Measurements from ENCODE around the gene CPVL.

Gene CPVL

GRCh38 chr7:29147821-29148220, 1.5 kb upstream of the CPVL start:
- Histone ChIP-seq H3K4me3 (ENCODE audit: severe bottlenecking) (no peak overlapping the region), H3K27me3 (ENCODE audit: insufficient read depth, poor library complexity, severe bottlenecking) (no peaks in the 10 kb centered on the region)
- TF ChIP-seq, protein P1, sequence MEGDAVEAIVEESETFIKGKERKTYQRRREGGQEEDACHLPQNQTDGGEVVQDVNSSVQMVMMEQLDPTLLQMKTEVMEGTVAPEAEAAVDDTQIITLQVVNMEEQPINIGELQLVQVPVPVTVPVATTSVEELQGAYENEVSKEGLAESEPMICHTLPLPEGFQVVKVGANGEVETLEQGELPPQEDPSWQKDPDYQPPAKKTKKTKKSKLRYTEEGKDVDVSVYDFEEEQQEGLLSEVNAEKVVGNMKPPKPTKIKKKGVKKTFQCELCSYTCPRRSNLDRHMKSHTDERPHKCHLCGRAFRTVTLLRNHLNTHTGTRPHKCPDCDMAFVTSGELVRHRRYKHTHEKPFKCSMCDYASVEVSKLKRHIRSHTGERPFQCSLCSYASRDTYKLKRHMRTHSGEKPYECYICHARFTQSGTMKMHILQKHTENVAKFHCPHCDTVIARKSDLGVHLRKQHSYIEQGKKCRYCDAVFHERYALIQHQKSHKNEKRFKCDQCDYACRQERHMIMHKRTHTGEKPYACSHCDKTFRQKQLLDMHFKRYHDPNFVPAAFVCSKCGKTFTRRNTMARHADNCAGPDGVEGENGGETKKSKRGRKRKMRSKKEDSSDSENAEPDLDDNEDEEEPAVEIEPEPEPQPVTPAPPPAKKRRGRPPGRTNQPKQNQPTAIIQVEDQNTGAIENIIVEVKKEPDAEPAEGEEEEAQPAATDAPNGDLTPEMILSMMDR (IDR thresholded peaks at IDR 0.05; ENCODE audit: poor library complexity, severe bottlenecking), result no peak

GRCh38 chr7:29146888-29147609, 712 bp upstream of the CPVL start:
- ATAC-seq (ENCODE audit: low read depth) (peak; percentile 58), DNase-seq (ENCODE audit: low spot score) (no peak)
- Histone ChIP-seq H3K4me1 (ENCODE audit: insufficient read depth, poor library complexity, severe bottlenecking) (peaks cover 3% of the 10 kb centered on the region), H3K4me3 (ENCODE audit: severe bottlenecking) (peak overlapping the region; percentile 39), H3K36me3 (ENCODE audit: low read depth) (no peaks in the 10 kb centered on the region), H3K9me3 (ENCODE audit: severe bottlenecking) (no peaks in the 10 kb centered on the region), H3K27ac (ENCODE audit: poor library complexity, severe bottlenecking) (no peak overlapping the region), H3K27me3 (ENCODE audit: insufficient read depth, poor library complexity, severe bottlenecking) (no peaks in the 10 kb centered on the region)
- TF ChIP-seq, protein P1 (IDR thresholded peaks at IDR 0.05; ENCODE audit: poor library complexity, severe bottlenecking), result no peak

More at GRCh38 chr7:29147821-29148220, 1.5 kb upstream of the CPVL start:
- DNase-seq (ENCODE audit: low spot score) (no peak), ATAC-seq (ENCODE audit: low read depth) (no peak)
- peaks cover 3% of the 10 kb centered on the region for H3K4me1 ChIP-seq (ENCODE audit: insufficient read depth, poor library complexity, severe bottlenecking)
- no peaks in the 10 kb centered on the region for H3K36me3 ChIP-seq (ENCODE audit: low read depth)
- no peaks in the 10 kb centered on the region for H3K9me3 ChIP-seq (ENCODE audit: severe bottlenecking)
- no peak overlapping the region for H3K27ac ChIP-seq (ENCODE audit: poor library complexity, severe bottlenecking)

GRCh38 chr7:29145553-29146056, 732 bp downstream of the CPVL start:
- Histone ChIP-seq H3K4me1 (ENCODE audit: insufficient read depth, poor library complexity, severe bottlenecking) (peaks cover 8% of the 10 kb centered on the region), H3K4me3 (ENCODE audit: severe bottlenecking) (peak overlapping the region; percentile 39), H3K36me3 (ENCODE audit: low read depth) (no peaks in the 10 kb centered on the region), H3K27me3 (ENCODE audit: insufficient read depth, poor library complexity, severe bottlenecking) (no peaks in the 10 kb centered on the region), H3K27ac (ENCODE audit: poor library complexity, severe bottlenecking) (no peak overlapping the region), H3K9me3 (ENCODE audit: severe bottlenecking) (no peaks in the 10 kb centered on the region)
- TF ChIP-seq, protein P1 (IDR thresholded peaks at IDR 0.05; ENCODE audit: poor library complexity, severe bottlenecking), result no peak
- DNase-seq (ENCODE audit: low spot score) (no peak), ATAC-seq (ENCODE audit: low read depth) (peak; percentile 5; the same call in 1 of the 3 replicates)

DNA sequence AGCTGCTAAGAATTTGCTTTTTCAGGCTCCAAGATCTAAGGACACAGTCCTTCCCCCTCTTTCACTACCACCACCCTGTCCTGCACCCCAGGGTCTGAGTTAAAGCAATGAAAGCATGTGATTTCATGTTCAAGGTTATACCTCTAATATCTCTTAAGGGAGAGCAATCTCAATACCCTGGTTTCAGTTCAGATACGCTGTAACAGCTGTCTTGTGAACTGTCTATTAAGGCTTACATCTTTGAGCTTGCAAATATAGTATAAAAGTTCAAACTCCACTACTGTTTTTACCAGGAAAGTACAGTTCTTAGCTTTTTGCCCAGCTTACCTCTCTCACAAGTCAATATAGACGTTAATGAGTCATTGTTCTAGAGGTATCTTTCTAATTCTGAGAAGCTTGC, 2.6 kb downstream of the CPVL start:
- TF ChIP-seq, protein P1 (IDR thresholded peaks at IDR 0.05; ENCODE audit: poor library complexity, severe bottlenecking), result no peak
- peaks cover 26% of the 10 kb centered on the region for H3K4me1 ChIP-seq (ENCODE audit: insufficient read depth, poor library complexity, severe bottlenecking)
- ATAC-seq (ENCODE audit: low read depth), result no peak
- no peak overlapping the region for H3K27ac ChIP-seq (ENCODE audit: poor library complexity, severe bottlenecking)
- H3K4me3 ChIP-seq (ENCODE audit: severe bottlenecking), result no peak overlapping the region
- no peaks in the 10 kb centered on the region for H3K27me3 ChIP-seq (ENCODE audit: insufficient read depth, poor library complexity, severe bottlenecking)
- DNase-seq (ENCODE audit: low spot score), result no peak
- no peaks in the 10 kb centered on the region for H3K36me3 ChIP-seq (ENCODE audit: low read depth)
- H3K9me3 ChIP-seq (ENCODE audit: severe bottlenecking), result no peaks in the 10 kb centered on the region

All from RWPE2 (cell line).